AG08395 (cell line): ENCODE measurements around the gene ZNF804B.
A peak's percentile ranks its signal among the peaks of the same experiment; 100 is the strongest.

Experiments used
- DNase-seq: peaks from one replicate; pipeline ENCODE4 v3.0.0; 2012; ENCODE audit warnings: mixed read lengths, low spot score

ZNF804B gene

GRCh38 chr7:88967432-88967831 lies 207.9 kb downstream of the ZNF804B start:
- no peak for DNase-seq

DNA sequence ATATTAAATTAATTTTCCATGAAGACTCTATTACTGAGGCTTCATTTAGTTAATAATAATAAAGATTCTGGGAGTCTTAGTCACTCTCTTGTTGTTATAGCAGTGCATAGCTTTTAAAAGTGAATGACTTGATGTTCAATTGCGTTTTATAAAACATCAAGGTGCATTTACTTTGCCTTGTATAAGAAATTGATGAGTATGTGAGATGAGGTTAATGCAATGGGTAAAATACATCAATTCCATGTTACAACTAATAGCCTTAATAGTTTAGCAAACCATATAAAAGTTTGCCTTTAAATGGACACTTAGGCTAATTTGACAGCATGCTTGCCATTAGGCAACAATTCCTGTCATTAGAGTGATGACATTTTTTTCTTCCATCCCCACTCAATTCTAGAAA lies 209.7 kb downstream of the ZNF804B start:
- no peak for DNase-seq

- DNase-seq = no peak
Observed at GRCh38 chr7:88985295-88985694, 225.8 kb downstream of the ZNF804B start.

GRCh38 chr7:89001306-89001705 lies 241.8 kb downstream of the ZNF804B start:
- DNase-seq = no peak

DNA sequence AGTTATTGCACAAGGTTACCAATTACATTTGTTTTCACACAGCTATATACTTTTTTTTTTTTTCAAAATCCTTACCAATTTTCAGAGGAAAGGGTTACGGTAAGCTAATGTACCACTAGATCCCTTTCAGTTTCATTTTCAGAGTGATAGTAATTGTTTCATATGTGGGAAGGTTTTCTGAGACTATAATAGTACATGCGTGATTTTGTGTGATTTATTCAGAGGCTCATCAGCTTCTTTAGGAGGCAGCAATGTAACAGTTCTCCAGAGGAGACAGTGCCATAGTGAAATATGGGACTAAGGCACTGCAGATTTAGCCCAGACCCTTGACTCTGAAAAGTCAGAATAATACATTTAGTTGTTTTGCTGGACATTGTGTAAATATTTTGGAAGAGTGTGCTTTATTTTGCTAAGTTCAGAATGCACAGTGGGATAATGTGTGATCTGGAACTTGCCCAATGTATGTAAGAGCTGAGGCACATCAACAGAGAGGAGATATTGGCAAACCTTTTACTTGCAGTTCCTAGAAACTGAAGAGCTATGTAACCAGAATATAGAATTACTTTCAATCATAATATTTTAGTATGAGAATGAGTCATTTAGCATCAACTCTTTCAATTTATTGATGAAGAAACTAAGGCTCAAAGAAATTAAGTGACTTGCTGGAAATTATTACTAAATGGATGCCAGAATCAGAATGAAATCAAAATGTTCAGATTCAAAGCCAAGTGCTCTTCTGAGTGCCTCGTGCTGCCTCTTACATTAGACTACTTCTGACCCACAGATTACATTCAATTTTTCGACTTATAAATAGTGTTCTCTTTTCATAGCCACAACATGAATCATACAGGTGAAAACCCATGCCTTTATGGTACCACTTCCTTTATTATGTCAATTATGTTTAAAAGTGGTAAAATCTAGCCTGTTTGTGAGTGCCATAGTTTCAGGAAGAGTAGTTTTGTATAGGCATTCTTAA lies 243.8 kb downstream of the ZNF804B start:
- no peak for DNase-seq

- no peak for DNase-seq
Observed at GRCh38 chr7:89012016-89012415, 252.5 kb downstream of the ZNF804B start.

DNA sequence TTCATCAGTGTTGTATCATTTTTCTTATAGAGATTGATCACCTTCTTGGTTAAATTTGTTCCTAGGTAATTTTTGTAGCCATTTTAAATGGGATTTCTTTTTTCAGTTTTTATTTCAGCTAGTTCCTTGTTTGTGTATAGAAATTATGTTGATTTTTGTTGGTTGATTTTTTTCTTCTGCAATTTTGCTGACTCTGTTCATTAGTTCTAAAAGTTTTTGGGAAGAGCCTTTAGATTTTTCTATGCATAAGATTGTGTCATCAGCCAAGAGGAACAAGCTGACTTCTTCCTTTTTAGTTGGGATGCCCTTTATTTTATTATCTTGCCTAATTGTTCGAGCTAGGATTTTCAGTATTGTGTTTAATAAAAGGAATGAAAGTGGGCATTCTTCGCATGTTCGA lies 258.2 kb downstream of the ZNF804B start:
- no peak for DNase-seq

DNA sequence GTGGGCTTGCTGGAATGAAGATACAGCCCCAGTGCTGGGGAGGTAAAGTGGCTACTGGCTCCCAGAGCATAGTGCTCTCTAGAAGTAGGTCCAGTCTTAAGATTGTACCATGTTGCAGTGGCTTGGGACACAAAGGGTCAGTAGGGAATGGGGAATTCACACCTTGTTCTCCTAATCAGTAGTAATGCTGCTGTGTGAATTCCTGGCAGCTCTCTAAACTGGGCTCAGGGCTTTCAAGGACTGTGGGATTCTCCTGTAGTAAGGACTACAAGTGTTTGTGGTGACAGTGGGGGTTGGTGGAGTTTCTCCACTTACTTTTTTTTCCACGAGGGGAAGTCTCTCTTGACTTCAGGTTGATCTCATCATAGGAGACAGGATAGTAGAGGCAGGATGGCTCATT lies 262.2 kb downstream of the ZNF804B start:
- DNase-seq = no peak

- no peak for DNase-seq
Observed at GRCh38 chr7:89023206-89023605, 263.7 kb downstream of the ZNF804B start.

DNA sequence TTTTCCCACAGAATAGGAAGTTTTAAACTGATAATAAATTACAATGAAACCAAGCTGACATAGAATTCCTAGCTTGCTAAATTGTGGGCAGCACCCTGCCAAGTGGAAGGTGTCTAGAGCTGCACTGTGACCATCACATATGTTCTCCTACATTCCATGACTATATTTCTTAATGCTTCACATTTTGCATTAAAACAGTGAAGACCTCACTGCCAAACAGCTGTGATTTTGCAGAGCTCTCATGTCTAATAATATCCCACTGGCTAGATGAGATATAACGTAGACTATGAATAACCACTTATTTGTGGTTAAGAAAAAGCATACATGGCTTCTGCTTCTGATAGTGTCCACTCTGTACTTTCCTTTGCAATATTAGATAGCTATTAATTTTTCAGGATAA lies 264.4 kb downstream of the ZNF804B start:
- DNase-seq = no peak

DNA sequence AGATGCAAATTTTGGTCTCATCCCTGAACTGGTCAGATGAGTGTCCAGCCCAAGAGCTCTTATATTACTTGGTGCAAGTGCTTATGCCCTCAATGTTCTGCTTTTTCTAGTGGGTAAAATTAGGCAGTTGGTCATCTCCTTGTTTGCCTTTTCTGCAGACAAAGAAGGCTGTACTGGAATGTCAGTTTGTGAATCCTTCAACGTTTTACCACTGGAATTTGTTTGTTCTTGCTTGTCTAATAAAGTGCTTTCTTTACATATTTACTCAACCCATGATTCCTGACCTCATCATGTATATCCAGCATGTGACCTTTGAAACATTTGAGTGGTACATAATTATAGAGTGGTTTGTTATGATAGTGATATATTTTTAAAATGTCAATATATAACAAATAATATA lies 268.3 kb downstream of the ZNF804B start:
- DNase-seq = no peak

DNA sequence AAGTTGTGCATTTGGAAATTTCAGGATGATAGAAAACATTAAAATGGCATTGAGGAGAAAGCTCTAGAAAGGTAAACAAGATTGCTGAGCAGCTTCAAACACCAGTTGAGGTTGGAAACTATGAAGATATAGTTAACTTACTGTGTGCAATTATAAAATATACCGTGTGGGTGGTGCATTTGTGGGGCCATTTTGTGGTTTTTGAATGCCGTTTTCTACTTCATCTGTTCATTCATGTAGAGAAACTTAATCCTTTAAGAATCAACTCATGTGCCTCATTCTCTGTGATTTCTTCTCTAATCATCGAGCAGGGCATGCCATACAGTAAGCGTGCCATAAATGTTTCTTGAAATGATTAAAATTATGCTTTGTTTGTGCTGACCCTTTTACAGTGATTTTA lies 268.8 kb downstream of the ZNF804B start:
- no peak for DNase-seq

DNA sequence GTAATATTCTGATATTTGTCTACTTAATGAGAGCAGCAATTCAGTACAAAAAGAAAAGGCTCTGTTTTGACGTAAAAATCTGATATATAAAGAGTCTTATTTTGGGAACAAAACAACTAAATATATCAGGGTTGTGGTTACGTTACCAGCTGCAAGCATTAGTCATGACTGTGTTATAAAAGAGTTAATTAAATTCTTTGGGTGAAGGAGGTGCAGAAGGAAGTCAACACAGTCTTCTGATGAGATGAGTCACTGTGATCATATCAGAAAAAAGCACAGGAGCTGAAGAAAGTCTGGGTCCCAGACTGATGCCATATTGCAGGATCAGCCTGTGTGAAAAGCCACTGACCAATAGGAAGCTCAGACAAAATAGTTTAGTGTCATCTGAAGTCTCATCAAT lies 270.4 kb downstream of the ZNF804B start:
- peak; percentile 18 for DNase-seq

- DNase-seq = no peak
Observed at GRCh38 chr7:89041240-89041639, 281.7 kb downstream of the ZNF804B start.

DNA sequence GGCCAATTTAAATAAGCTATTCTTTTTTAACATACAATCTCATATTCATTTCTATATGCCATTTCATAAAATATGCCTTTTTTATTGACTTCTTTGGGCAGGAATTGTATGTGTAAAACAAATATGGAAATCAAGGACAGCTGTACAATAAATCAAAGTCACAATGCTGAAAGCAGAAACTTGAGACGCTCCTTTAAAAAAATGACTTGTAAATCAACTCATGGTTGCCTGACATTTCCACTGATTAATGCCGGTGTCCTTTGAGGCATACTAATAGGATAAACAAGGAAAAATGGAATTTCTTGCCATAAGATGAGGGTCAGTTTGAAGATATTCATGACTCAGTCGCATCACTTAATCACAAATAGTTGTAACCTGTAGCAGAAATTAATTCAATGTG lies 283.4 kb downstream of the ZNF804B start:
- DNase-seq = no peak

GRCh38 chr7:89049043-89049442 lies 289.5 kb downstream of the ZNF804B start:
- no peak for DNase-seq

DNA sequence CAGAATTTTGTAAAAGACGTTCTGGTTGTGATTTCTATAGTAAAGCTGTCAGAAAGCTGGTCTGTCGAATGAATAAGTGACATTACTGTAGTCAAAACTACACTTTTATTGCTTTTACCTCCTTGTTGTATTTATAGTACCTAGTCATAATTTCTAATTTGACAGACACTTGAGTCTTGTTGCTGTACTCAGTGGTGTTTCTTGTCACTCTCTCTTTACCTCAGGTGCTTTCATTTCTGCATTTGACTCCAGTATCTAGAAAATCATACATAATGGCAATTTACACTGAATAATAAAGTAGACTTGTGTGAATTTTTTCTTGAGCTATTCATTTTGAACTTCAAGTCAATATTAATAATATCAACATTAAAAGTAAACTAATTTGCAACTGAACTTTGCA lies 293.6 kb downstream of the ZNF804B start:
- no peak for DNase-seq

DNA sequence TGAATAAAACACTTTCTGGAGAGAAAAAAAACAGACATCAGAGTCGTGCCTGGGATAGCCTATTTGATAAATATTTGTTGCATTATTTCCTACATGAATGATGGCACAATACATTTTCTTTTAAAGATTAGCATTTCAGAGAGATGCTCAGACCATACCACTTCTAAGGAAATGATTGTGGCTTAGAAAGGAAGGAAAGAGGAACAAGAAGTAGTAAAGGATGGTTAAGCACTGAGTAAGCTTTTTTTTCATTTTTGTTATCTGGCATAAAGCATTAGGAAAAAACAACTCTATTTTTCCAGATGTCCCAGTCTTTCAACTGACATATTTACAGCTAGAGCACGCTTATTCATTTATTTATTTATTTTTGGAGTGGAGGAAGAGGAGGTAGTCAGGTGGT lies 294.9 kb downstream of the ZNF804B start:
- DNase-seq = no peak

DNA sequence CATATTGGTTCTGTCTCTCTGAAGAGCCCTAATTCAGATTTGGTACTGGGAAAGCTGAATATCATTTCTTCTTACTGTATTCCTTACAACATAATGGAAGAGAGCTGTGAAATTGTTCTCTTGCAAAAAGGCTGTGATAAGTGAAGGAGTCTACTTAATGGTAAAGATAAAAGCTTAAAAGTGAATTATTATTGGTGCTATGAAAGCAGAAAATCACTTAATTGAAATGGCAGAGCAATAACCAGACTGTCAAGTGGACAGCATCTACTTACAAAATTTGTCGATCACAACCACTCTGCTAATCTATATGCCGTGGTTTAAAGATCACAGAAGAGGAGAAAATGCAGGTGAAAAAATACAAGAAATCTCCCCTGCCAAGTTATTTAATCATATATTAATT lies 300.7 kb downstream of the ZNF804B start:
- DNase-seq = no peak

- DNase-seq = no peak
Observed at GRCh38 chr7:89064831-89065230, 305.3 kb downstream of the ZNF804B start.

DNA sequence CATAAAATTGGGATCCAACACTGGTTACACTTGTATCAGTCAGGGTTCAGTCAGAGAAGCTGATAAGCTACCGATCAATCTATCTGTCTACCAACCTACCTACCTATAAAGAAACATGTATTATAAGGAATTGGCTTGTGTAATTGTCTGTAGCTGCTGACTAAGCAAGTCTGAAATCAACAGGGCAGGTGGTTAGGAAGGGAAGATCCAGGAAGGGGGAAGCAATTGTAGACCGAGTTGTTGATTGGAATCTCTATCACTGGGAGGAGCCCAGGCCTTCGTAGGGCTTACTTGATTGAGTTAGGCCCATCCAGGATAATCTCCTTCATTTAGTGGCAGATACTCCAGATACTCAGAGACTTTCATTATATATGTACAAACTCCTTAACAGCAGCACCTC lies 307.5 kb downstream of the ZNF804B start:
- no peak for DNase-seq

DNA sequence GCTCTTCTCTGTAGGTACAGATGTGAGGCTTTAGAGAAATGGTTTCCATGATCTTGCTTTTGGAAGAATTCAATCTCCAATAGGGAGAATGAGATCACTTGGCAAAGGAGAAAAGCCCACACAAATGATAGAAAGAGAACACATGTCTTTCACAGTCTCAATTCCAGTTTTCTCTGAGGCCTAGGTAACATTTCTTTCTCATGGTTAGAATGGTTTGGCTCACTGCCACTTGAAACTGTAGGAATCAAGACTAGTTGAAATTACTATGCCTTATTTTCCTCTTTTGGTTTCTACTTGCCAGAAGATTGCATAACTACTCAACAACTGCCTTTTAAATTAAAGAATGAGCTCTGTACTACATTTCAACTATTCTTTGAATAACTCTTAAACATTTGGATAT lies 312.6 kb downstream of the ZNF804B start:
- DNase-seq = no peak

DNA sequence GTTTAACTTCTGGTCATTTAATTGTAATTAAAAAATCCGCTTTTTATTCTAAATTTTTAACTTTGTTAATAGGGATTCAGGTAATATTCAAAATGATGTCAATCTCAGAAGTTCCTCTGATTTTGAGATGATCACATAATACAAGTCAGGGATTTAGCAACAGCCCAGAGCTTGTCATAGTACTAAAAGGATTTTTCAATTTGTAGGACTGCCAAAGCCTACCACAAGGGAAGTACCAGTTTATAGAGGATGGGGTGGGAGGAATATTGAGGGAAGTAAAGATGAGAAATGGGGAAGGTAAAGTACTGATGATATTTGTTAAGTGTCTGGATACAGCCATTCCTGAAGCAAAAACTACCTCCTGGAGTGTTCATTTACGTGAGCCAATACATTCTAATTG lies 314.3 kb downstream of the ZNF804B start:
- no peak for DNase-seq

DNA sequence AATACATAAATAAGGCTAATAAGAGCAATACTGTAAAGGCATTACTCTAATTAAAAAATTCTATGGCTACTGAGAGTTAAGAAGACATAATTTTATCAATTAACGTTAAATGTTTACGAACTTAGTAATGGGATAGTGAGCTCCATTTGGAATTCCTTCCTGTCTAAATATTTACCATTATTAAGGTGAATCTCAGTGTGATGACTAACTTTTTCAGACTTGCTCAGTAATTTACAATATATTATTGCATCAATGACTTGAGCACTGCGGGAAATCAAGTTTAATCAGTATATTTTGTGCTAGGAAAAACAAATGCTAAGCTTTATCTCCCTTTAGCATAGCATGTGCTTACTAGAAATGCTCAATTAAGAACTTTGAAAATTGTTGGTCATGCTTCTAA lies 318.5 kb downstream of the ZNF804B start:
- no peak for DNase-seq
